Measurements from ENCODE around the gene ADH1C. TPM values are rescaled to one million over a fixed set of nuclear protein-coding genes. Genes with fewer than 3 reads are reported as not detected.

ADH1C gene
- total and polyA plus RNA-seq, 4 experiments from 2014 or later = not detected

DNA sequence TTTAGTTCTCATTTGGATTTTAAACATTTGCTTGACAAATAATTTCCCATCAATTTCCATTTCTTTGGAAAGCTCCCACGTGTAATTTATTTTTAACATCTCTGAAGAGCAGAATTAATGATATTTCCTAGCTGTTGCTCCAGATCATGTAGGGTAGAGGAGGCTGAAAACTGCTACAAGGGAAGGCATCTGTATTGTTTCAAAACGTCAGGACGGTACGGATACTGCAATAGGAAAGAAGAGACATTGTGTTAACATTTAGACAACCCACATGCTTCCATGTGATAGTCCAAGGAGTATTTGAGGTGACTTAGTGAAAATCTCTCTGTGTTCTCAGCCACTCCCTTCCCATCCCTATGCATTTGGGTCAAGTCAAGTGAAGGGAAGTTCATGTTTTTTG is 16.0 kb downstream of the ADH1C start:
- H3K27ac ChIP-seq (ENCODE audit: low read depth, low read length) = no peak overlapping the region
- no peaks in the 10 kb centered on the region for H3K9me3 ChIP-seq (ENCODE audit: control insufficient read depth in 1 of 2, low read length in 2 of 2)
- ChIA-PET POLR2A (ENCODE audit: partially characterized antibody) (no interaction called here), CTCF (ENCODE audit: partially characterized antibody) (no interaction called here)
- Mint-ChIP-seq H3K9me3 (peaks cover 0 to 2% (median 0%) of the 10 kb centered on the region in 8 donors), H3K27me3 (peaks cover 6% of the 10 kb centered on the region in 2 donors), H3K4me1 (no peaks in the 10 kb centered on the region), H3K4me3 (no peak overlapping the region), H3K27ac (no peak overlapping the region), H3K36me3 (no peaks in the 10 kb centered on the region)
- no peaks in the 10 kb centered on the region for H3K27me3 ChIP-seq (ENCODE audit: insufficient read depth, low read length)
- DNase-seq = no peak
- H3K4me1 ChIP-seq (ENCODE audit: insufficient read depth, low read length) = no peaks in the 10 kb centered on the region
- no peaks in the 10 kb centered on the region for H3K36me3 ChIP-seq (ENCODE audit: insufficient read depth, low read length)
- intact Hi-C loops (cut with micrococcal nuclease) = no loop called here
- no peak overlapping the region for H3K4me3 ChIP-seq (ENCODE audit: low read length in 2 of 2)

DNA sequence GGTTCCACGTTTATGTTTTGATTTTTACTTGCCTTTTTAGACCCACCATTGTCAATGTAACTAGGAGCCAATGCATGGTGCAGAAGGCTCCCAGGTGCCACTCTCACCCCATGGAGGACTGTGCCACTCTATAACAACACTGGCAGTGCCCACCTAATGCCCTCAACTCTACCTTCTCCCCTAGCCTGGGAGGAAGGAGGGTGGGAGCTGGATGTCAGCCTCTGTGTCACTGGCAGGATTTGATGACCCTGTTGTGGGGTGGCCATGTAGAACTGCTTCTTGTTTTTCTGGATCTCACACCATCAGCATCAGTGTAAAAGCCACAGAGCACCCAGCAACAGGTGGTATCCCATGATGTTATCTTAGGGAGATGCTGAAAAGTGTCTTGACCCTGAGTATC is 17.7 kb downstream of the ADH1C start:
- no peak overlapping the region for H3K27ac Mint-ChIP-seq
- no peaks in the 10 kb centered on the region for H3K36me3 ChIP-seq (ENCODE audit: insufficient read depth, low read length)
- H3K4me3 ChIP-seq (ENCODE audit: low read length in 2 of 2) = no peak overlapping the region
- H3K4me3 Mint-ChIP-seq = no peak overlapping the region
- no peaks in the 10 kb centered on the region for H3K4me1 ChIP-seq (ENCODE audit: insufficient read depth, low read length)
- peaks cover 0 to 2% (median 0%) of the 10 kb centered on the region in 8 donors for H3K9me3 Mint-ChIP-seq
- no peaks in the 10 kb centered on the region for H3K4me1 Mint-ChIP-seq
- no peaks in the 10 kb centered on the region for H3K9me3 ChIP-seq (ENCODE audit: control insufficient read depth in 1 of 2, low read length in 2 of 2)
- ChIA-PET CTCF (ENCODE audit: partially characterized antibody) (no interaction called here), POLR2A (ENCODE audit: partially characterized antibody) (no interaction called here)
- no peak overlapping the region for H3K27ac ChIP-seq (ENCODE audit: low read depth, low read length)
- DNase-seq = no peak
- intact Hi-C loops (cut with micrococcal nuclease) = no loop called here
- peaks cover 2 to 6% of the 10 kb centered on the region in 2 donors for H3K27me3 Mint-ChIP-seq
- H3K36me3 Mint-ChIP-seq = no peaks in the 10 kb centered on the region
- no peaks in the 10 kb centered on the region for H3K27me3 ChIP-seq (ENCODE audit: insufficient read depth, low read length)

DNA sequence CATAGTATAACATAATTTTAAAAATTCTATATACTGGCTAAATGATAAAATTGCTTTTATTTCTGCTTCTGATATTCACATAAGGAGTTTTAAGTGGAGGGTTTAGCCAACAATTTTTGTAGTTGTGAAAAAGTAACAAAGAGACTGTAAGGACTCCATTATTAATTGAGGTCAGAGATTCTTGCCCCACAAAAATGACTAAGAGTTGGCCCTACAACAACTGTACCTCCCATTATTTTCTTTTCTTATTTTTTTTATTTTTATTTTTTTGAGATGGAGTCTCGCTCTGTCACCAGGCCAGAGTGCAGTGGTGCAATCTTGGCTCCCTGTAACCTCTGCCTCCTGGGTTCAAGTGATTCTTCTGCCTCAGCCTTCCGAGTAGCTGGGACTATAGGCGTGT is 21.9 kb downstream of the ADH1C start:
- intact Hi-C loops (cut with micrococcal nuclease) = no loop called here
- no peak overlapping the region for H3K27ac ChIP-seq (ENCODE audit: low read depth, low read length)
- CTCF ChIA-PET (ENCODE audit: partially characterized antibody) = no interaction called here
- H3K27me3 ChIP-seq (ENCODE audit: insufficient read depth, low read length) = no peaks in the 10 kb centered on the region
- H3K27ac Mint-ChIP-seq = no peak overlapping the region
- no peak for DNase-seq
- H3K27me3 Mint-ChIP-seq = peaks cover 2 to 6% of the 10 kb centered on the region in 2 donors
- no peak overlapping the region for H3K4me3 Mint-ChIP-seq
- H3K4me3 ChIP-seq (ENCODE audit: low read length in 2 of 2) = no peak overlapping the region
- no peaks in the 10 kb centered on the region for H3K9me3 ChIP-seq (ENCODE audit: control insufficient read depth in 1 of 2, low read length in 2 of 2)
- POLR2A ChIA-PET (ENCODE audit: partially characterized antibody) = no interaction called here
- no peaks in the 10 kb centered on the region for H3K4me1 ChIP-seq (ENCODE audit: insufficient read depth, low read length)
- H3K9me3 Mint-ChIP-seq = peaks cover 0 to 8% (median under 1%) of the 10 kb centered on the region in 8 donors
- no peaks in the 10 kb centered on the region for H3K4me1 Mint-ChIP-seq
- H3K36me3 Mint-ChIP-seq = no peaks in the 10 kb centered on the region
- H3K36me3 ChIP-seq (ENCODE audit: insufficient read depth, low read length) = no peaks in the 10 kb centered on the region

DNA sequence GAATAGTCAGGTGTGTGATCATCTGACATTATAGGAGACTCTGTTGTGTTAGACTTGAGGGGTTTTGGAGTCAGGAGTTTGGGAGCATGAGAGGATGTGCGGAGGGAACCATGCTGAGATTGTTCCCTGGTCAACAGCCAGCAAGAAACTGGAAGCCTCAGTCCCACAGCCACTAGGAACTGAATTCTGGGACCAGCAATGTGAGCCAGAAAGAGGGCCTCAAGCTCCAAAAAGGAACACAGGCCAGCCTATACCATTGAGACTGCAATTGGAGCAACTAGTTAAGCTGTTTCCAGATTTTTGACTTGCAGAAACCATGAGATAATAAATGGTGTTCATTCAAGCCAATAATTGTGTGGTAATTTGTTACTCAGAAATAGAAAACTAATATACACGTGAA is 22.7 kb downstream of the ADH1C start:
- H3K4me1 ChIP-seq (ENCODE audit: insufficient read depth, low read length) = no peaks in the 10 kb centered on the region
- no peak for DNase-seq
- H3K27ac Mint-ChIP-seq = no peak overlapping the region
- peaks cover 2 to 3% of the 10 kb centered on the region in 2 donors for H3K27me3 Mint-ChIP-seq
- H3K4me3 Mint-ChIP-seq = no peak overlapping the region
- intact Hi-C loops (cut with micrococcal nuclease) = no loop called here
- H3K4me1 Mint-ChIP-seq = no peaks in the 10 kb centered on the region
- no peaks in the 10 kb centered on the region for H3K36me3 ChIP-seq (ENCODE audit: insufficient read depth, low read length)
- ChIA-PET CTCF (ENCODE audit: partially characterized antibody) (no interaction called here), POLR2A (ENCODE audit: partially characterized antibody) (no interaction called here)
- no peaks in the 10 kb centered on the region for H3K9me3 ChIP-seq (ENCODE audit: control insufficient read depth in 1 of 2, low read length in 2 of 2)
- H3K36me3 Mint-ChIP-seq = no peaks in the 10 kb centered on the region
- peaks cover 0 to 8% (median under 1%) of the 10 kb centered on the region in 8 donors for H3K9me3 Mint-ChIP-seq
- no peaks in the 10 kb centered on the region for H3K27me3 ChIP-seq (ENCODE audit: insufficient read depth, low read length)
- H3K27ac ChIP-seq (ENCODE audit: low read depth, low read length) = no peak overlapping the region
- H3K4me3 ChIP-seq (ENCODE audit: low read length in 2 of 2) = no peak overlapping the region

DNA sequence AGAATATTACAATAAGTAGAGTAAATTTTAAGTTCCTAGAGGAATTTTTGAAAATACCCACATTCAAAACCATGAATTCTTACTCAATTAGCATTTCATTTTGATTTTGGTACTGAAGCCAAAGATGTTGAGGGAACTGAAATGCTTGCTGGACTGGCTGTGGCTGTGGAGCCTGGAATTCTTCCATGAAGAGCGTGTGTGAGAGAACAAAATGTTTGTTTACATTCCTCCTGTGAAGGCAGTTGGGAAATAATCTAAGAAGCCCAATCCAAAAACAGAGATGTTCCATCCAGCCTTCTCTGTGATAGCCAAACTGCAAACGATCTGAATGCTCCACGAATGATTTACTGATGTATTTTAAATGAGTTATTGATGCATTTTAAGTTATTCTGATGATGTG is 27.6 kb downstream of the ADH1C start:
- ChIA-PET POLR2A (ENCODE audit: partially characterized antibody) (no interaction called here), CTCF (ENCODE audit: partially characterized antibody) (no interaction called here)
- no peak for DNase-seq
- peaks cover 0 to 8% (median 0%) of the 10 kb centered on the region in 8 donors for H3K9me3 Mint-ChIP-seq
- H3K9me3 ChIP-seq (ENCODE audit: control insufficient read depth in 1 of 2, low read length in 2 of 2) = no peaks in the 10 kb centered on the region
- no peaks in the 10 kb centered on the region for H3K36me3 ChIP-seq (ENCODE audit: insufficient read depth, low read length)
- no peak overlapping the region for H3K27ac ChIP-seq (ENCODE audit: low read depth, low read length)
- H3K4me1 ChIP-seq (ENCODE audit: insufficient read depth, low read length) = no peaks in the 10 kb centered on the region
- H3K4me3 Mint-ChIP-seq = no peak overlapping the region
- no peak overlapping the region for H3K4me3 ChIP-seq (ENCODE audit: low read length in 2 of 2)
- H3K27me3 ChIP-seq (ENCODE audit: insufficient read depth, low read length) = no peaks in the 10 kb centered on the region
- H3K27me3 Mint-ChIP-seq = peaks cover 1 to 4% of the 10 kb centered on the region in 2 donors
- intact Hi-C loops (cut with micrococcal nuclease) = no loop called here
- no peaks in the 10 kb centered on the region for H3K36me3 Mint-ChIP-seq
- H3K27ac Mint-ChIP-seq = no peak overlapping the region
- no peaks in the 10 kb centered on the region for H3K4me1 Mint-ChIP-seq

DNA sequence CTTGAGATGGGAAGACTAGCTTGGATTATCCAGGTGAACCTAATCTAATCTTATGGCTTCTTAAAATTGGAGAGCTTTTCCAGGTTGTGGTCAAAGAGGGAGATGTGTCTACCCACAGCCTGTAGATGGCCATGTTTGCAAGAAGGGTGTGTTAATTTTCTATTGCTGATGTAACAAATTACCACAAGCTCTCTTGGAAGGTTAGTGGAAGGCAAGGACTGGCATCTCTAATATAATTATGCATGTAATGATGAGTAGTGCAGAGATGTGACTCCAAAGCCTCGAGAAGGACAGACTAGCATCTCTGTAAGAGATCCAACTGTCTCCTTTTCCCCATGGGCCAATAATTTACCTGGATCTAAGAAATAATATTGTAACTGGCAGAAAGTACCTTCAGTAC is 28.2 kb downstream of the ADH1C start:
- H3K4me1 ChIP-seq (ENCODE audit: insufficient read depth, low read length) = no peaks in the 10 kb centered on the region
- DNase-seq = no peak
- H3K4me3 Mint-ChIP-seq = no peak overlapping the region
- H3K4me3 ChIP-seq (ENCODE audit: low read length in 2 of 2) = no peak overlapping the region
- no peaks in the 10 kb centered on the region for H3K27me3 ChIP-seq (ENCODE audit: insufficient read depth, low read length)
- no peaks in the 10 kb centered on the region for H3K36me3 Mint-ChIP-seq
- no peaks in the 10 kb centered on the region for H3K4me1 Mint-ChIP-seq
- H3K36me3 ChIP-seq (ENCODE audit: insufficient read depth, low read length) = no peaks in the 10 kb centered on the region
- ChIA-PET CTCF (ENCODE audit: partially characterized antibody) (no interaction called here), POLR2A (ENCODE audit: partially characterized antibody) (no interaction called here)
- intact Hi-C loops (cut with micrococcal nuclease) = no loop called here
- H3K9me3 Mint-ChIP-seq = peaks cover 0 to 8% (median 0%) of the 10 kb centered on the region in 8 donors
- peaks cover 1 to 3% of the 10 kb centered on the region in 2 donors for H3K27me3 Mint-ChIP-seq
- no peak overlapping the region for H3K27ac ChIP-seq (ENCODE audit: low read depth, low read length)
- no peak overlapping the region for H3K27ac Mint-ChIP-seq
- H3K9me3 ChIP-seq (ENCODE audit: control insufficient read depth in 1 of 2, low read length in 2 of 2) = no peaks in the 10 kb centered on the region

DNA sequence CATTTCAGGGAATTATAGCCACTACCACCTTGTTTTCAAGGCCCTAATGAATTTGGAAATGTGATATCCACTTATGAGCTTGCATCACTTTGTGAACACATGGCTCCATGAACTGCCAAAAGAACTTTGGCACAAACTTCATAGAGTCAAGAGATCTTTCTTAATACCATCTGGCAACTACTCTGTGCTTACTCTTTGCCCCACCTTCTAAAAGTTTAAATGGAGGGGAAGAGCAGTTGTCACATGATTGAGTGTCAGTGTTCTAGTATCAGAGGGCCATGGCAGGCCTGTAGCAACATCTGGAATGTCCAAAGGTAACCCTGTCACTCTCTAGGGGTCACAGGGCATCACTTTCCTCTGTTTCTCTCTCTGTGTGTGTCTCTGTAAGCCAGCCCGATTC is 28.8 kb downstream of the ADH1C start:
- intact Hi-C loops (cut with micrococcal nuclease) = no loop called here
- H3K4me1 ChIP-seq (ENCODE audit: insufficient read depth, low read length) = no peaks in the 10 kb centered on the region
- Mint-ChIP-seq H3K4me3 (no peak overlapping the region), H3K27ac (no peak overlapping the region), H3K36me3 (no peaks in the 10 kb centered on the region), H3K4me1 (no peaks in the 10 kb centered on the region), H3K9me3 (peaks cover 0 to 8% (median 0%) of the 10 kb centered on the region in 8 donors), H3K27me3 (peaks cover 2 to 6% of the 10 kb centered on the region in 2 donors)
- H3K9me3 ChIP-seq (ENCODE audit: control insufficient read depth in 1 of 2, low read length in 2 of 2) = no peaks in the 10 kb centered on the region
- CTCF ChIA-PET (ENCODE audit: partially characterized antibody) = no interaction called here
- H3K27me3 ChIP-seq (ENCODE audit: insufficient read depth, low read length) = no peaks in the 10 kb centered on the region
- H3K27ac ChIP-seq (ENCODE audit: low read depth, low read length) = no peak overlapping the region
- H3K4me3 ChIP-seq (ENCODE audit: low read length in 2 of 2) = no peak overlapping the region
- POLR2A ChIA-PET (ENCODE audit: partially characterized antibody) = no interaction called here
- DNase-seq = no peak
- no peaks in the 10 kb centered on the region for H3K36me3 ChIP-seq (ENCODE audit: insufficient read depth, low read length)
